RWPE2 (cell line): Measurements from ENCODE around the gene ASTN2.
"Not testable (repeated sequence)": the region's sequence is repeated elsewhere in the genome, so short reads cannot be mapped to it uniquely, and the experiment has no call there.

Experiments used
- ATAC-seq: fragments of 200-7000 bp; cut with Tn5 transposase; 3 replicates; pipeline ENCODE4 v1.9.1; 2021; ENCODE audit warnings: low read depth
- DNase-seq: peaks from one replicate; pipeline ENCODE4 v3.0.0-alpha.2; 2020; ENCODE audit warnings: low spot score
- H3K27ac ChIP-seq: fragments of 450-650 bp; 2 replicates; pipeline ENCODE4 v1.5.1; 2017; ENCODE audit warnings: mild to moderate bottlenecking; ENCODE audit not compliant: poor library complexity, severe bottlenecking
- H3K27me3 ChIP-seq: fragments of 250-450 bp; sonication (Bioruptor Pico); 2 replicates; pipeline ENCODE4 v1.5.1; 2021; ENCODE audit warnings: mild to moderate bottlenecking, moderate library complexity; ENCODE audit not compliant: insufficient read depth, poor library complexity, severe bottlenecking
- H3K36me3 ChIP-seq: fragments of 250-450 bp; sonication (Bioruptor Pico); 2 replicates; pipeline ENCODE4 v1.5.1; 2020; ENCODE audit warnings: low read depth, mild to moderate bottlenecking, moderate library complexity
- H3K4me1 ChIP-seq: fragments of 250-450 bp; sonication (Bioruptor Pico); 2 replicates; pipeline ENCODE4 v1.5.1; 2021; ENCODE audit warnings: mild to moderate bottlenecking, moderate library complexity; ENCODE audit not compliant: insufficient read depth, poor library complexity, severe bottlenecking
- H3K4me3 ChIP-seq: fragments of 250-450 bp; sonication (Bioruptor Pico); 2 replicates; pipeline ENCODE4 v1.5.1; 2021; ENCODE audit warnings: mild to moderate bottlenecking, moderate library complexity; ENCODE audit not compliant: severe bottlenecking
- H3K9me3 ChIP-seq: fragments of 250-450 bp; sonication (Bioruptor Pico); 2 replicates; pipeline ENCODE4 v1.5.1; 2021; ENCODE audit warnings: mild to moderate bottlenecking, moderate library complexity; ENCODE audit not compliant: severe bottlenecking
- CTCF ChIP-seq: fragments of 450-650 bp; IDR thresholded peaks from one replicate; pipeline ENCODE4 v1.5.1; 2017; ENCODE audit warnings: mild to moderate bottlenecking, moderate library complexity; ENCODE audit not compliant: poor library complexity, severe bottlenecking

ASTN2 gene

DNA sequence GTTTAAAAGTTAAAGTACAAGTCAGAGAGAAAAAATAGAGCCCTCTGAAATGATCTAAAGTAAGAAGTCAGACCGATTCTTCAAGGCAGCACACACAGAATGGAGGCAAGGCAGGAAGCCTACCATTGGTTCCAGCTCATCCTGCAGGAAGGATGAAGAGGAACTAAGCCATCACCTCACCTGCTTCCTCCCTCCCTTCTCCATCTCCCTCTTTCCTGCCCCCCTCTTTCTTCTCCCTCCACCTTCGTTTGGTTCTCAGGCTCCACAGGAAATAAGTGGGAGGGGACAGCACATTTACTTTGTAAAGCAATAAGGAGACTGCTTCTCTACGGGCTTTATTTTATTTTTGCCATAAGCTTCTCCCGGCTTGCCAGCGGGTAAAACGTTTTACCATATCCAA lies 514.3 kb downstream of the ASTN2 start:
- no peak for TF ChIP-seq CTCF
- no peak for ATAC-seq
- Histone ChIP-seq H3K9me3 (peaks cover 4% of the 10 kb centered on the region), H3K4me3 (no peak overlapping the region), H3K36me3 (no peaks in the 10 kb centered on the region), H3K27me3 (no peaks in the 10 kb centered on the region), H3K27ac (peak overlapping the region; percentile 44), H3K4me1 (peaks cover 14% of the 10 kb centered on the region)
- DNase-seq = no peak

DNA sequence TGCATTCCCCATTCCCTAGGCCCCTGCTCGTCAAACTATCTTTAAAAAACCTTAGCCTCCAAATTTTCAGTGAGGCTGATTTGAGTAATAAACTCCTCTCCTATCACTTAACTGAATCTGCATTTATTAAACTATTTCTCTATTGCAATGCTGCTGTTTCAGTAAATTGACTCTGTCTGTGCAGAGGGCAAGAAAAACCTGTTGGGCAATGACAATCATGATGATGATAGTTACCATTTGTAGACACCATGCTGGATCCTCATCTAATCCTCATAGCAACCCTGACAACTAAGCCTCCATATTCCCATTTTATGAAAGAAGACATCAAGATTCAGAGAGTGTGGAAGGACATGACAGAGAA lies 514.9 kb downstream of the ASTN2 start:
- H3K27me3 ChIP-seq = no peaks in the 10 kb centered on the region
- H3K27ac ChIP-seq = peak overlapping the region; percentile 44
- DNase-seq = no peak
- peaks cover 14% of the 10 kb centered on the region for H3K4me1 ChIP-seq
- no peaks in the 10 kb centered on the region for H3K36me3 ChIP-seq
- TF ChIP-seq CTCF = no peak
- H3K9me3 ChIP-seq = peaks cover 4% of the 10 kb centered on the region
- ATAC-seq = no peak
- no peak overlapping the region for H3K4me3 ChIP-seq

DNA sequence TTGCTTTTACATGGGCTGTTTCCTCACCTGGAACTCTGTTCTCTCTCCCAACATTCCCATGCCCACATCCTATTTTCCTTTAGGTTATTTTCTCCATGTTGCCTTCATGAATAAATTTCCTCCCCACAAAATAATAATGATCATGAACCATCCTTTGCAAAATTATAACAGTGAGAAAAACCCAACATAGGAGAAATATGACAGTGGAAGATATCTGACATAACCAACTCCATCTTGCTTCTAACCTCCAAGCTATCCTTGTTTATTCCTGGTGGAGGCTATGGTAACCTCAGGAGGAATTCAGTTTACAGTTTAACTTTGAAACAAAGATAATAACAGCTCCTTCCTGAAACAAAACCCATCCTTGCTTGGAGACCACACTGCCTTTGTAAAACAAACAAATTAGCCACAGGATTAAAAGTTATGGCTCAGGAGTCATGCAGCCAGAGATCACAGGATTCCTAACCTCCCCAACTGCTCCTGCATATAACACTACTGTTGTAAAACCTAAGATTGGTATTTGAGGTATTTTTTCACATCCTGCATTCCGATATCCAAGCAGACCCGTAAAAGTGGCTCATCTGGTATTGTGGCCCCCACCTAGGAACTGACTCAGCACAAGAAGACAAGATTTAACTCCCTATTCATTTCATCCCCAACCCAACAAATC lies 515.4 kb downstream of the ASTN2 start:
- Histone ChIP-seq H3K9me3 (peaks cover 4% of the 10 kb centered on the region), H3K27me3 (no peaks in the 10 kb centered on the region), H3K36me3 (no peaks in the 10 kb centered on the region), H3K4me1 (peaks cover 14% of the 10 kb centered on the region), H3K27ac (peak overlapping the region; percentile 44), H3K4me3 (no peak overlapping the region)
- DNase-seq (no peak), ATAC-seq (peak; percentile 74)
- no peak for TF ChIP-seq CTCF

DNA sequence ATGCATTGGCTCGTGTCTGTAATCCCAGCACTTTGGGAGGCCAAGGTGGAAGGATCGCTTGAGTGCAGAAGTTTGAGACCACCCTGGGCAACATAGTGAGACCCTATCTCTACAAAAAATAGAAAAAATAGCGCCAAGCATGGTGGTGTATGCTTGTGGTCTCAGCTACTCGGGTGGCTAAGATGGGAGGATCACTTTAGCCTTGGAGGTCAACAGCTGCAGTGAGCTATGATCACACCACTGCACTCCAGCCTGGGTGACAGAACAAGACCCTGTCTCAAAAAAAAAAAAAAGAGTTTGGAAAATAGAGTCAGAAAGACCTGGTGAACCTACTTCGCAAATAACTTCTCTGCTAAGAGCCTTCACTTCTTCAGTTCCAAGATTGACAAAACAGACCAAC lies 516.7 kb downstream of the ASTN2 start:
- not testable (repeated sequence) for ATAC-seq, H3K9me3 ChIP-seq, DNase-seq, H3K27me3 ChIP-seq, H3K4me3 ChIP-seq, H3K36me3 ChIP-seq, H3K27ac ChIP-seq
- H3K4me1 ChIP-seq = peaks cover 14% of the 10 kb centered on the region

- H3K27ac ChIP-seq = no peak overlapping the region
- no peaks in the 10 kb centered on the region for H3K36me3 ChIP-seq
- H3K27me3 ChIP-seq = no peaks in the 10 kb centered on the region
- H3K9me3 ChIP-seq = peaks cover 4% of the 10 kb centered on the region
- H3K4me1 ChIP-seq = peaks cover 14% of the 10 kb centered on the region
- no peak for TF ChIP-seq CTCF
- ATAC-seq = no peak
- DNase-seq = no peak
- no peak overlapping the region for H3K4me3 ChIP-seq
Measured at GRCh38 chr9:116897201-116897600, 517.7 kb downstream of the ASTN2 start.
